SU-DHL-6 (cell line): ENCODE data around the gene EFNA5.

Source experiments
- EZH2phosphoT487 ChIP-seq: fragments of 200-600 bp; sonication (generic), shearing (Covaris generic); conservative IDR thresholded peaks from 2 replicates; pipeline ENCODE4 v1.6.1; 2018; ENCODE audit warnings: mild to moderate bottlenecking, antibody characterized with exemption, low read length, moderate library complexity, mixed read lengths
- TF ChIP-seq, protein P1 (sequence below): fragments of 200-600 bp; sonication (generic); IDR thresholded peaks from one replicate; pipeline ENCODE4 v1.5.1; 2017; ENCODE audit warnings: antibody characterized with exemption, mild to moderate bottlenecking, low read length, moderate library complexity; ENCODE audit not compliant: insufficient read depth, poor library complexity, severe bottlenecking

DNA sequence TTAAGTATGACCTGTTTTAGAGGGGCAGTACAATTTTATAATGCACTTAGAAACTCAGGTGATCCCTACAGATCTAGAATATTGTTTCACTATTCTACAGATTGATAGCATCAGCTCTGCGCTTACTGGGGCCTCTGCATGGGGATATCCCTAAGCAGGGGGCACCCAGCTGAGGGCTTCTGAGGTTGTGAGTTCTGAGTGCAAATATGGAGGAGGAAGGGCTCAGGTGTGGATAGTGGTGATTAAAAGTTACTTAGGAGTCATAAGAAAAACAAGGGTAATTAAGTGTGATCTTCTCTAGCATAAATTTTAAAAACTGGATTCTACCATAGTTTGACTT lies 274.4 kb downstream of the EFNA5 start:
- TF ChIP-seq, protein P1, sequence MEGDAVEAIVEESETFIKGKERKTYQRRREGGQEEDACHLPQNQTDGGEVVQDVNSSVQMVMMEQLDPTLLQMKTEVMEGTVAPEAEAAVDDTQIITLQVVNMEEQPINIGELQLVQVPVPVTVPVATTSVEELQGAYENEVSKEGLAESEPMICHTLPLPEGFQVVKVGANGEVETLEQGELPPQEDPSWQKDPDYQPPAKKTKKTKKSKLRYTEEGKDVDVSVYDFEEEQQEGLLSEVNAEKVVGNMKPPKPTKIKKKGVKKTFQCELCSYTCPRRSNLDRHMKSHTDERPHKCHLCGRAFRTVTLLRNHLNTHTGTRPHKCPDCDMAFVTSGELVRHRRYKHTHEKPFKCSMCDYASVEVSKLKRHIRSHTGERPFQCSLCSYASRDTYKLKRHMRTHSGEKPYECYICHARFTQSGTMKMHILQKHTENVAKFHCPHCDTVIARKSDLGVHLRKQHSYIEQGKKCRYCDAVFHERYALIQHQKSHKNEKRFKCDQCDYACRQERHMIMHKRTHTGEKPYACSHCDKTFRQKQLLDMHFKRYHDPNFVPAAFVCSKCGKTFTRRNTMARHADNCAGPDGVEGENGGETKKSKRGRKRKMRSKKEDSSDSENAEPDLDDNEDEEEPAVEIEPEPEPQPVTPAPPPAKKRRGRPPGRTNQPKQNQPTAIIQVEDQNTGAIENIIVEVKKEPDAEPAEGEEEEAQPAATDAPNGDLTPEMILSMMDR: no peak
- TF ChIP-seq EZH2phosphoT487: no peak
